Left lung (tissue), 10 donors: Measurements from ENCODE around the gene CRLF2. TPM values are rescaled to one million over a fixed set of nuclear protein-coding genes. Genes with fewer than 3 reads are reported as not detected.
A peak's percentile ranks its signal among the peaks of the same experiment; 100 is the strongest.

ENCODE experiments used
- ATAC-seq: fragments of 200-7000 bp; cut with Tn5 transposase; one replicate; pipeline ENCODE4 v1.9.1; 2020; ENCODE audit warnings: moderate library complexity
- DNase-seq, 4 donors: peaks; one replicate each; pipeline ENCODE4 v3.0.0-alpha.2; 2013 to 2020
- H3K27ac ChIP-seq, 2 donors: fragments of 200-600 bp; sonication (generic) in 1 of 2; one replicate each; pipeline versions ENCODE4 v1.5.0 to v1.8.0; 2020 to 2021
- H3K27me3 ChIP-seq, 2 donors: fragments of 200-600 bp; sonication (generic) in 1 of 2; one replicate each; pipeline versions ENCODE4 v1.5.0 to v1.8.0; 2020 to 2021
- H3K36me3 ChIP-seq, 2 donors: fragments of 200-600 bp; sonication (generic) in 1 of 2; one replicate each; pipeline versions ENCODE4 v1.5.0 to v1.8.0; 2020 to 2021
- H3K4me1 ChIP-seq, 2 donors: fragments of 200-600 bp; one replicate each; pipeline ENCODE4 v1.8.0; 2021
- H3K4me3 ChIP-seq, 2 donors: fragments of 200-600 bp; sonication (generic) in 1 of 2; one replicate each; pipeline versions ENCODE4 v1.5.0 to v1.8.0; 2020 to 2021; ENCODE audit warnings: mild to moderate bottlenecking in 1 of 2
- H3K9me3 ChIP-seq, 2 donors: fragments of 200-600 bp; sonication (generic) in 1 of 2; one replicate each; pipeline versions ENCODE4 v1.5.0 to v1.8.0; 2020 to 2021
- intact Hi-C, 2 donors: fragments of 100-400 bp; cut with DNase I; formaldehyde crosslinking; loops; one replicate each; pipeline versions ENCODE4 v1.11.2 to v1.14.2; 2022
- polyA plus RNA-seq, 6 donors: library from polyadenylated mRNA; unstranded; fragments of 120-200 nt; gene quantifications; one replicate each; pipeline ENCODE4 v1.2.1, GENCODE V29; 2013; ENCODE audit not compliant: insufficient read length in 6 of 6
- total RNA-seq, 2 donors: library from RNA; stranded (reverse); fragmentation: NEBNext Ultra II Directional; extraction: Animal tissue kit (Norgen Biotek cat#: 25700); gene quantifications; one replicate each; pipeline ENCODE4 v1.2.1, GENCODE V29; 2021
- TF ChIP-seq, protein P1 (sequence below), 2 donors: fragments of 200-600 bp; sonication (generic) in 1 of 2; IDR thresholded peaks; one replicate each; pipeline versions ENCODE4 v1.5.0 to v1.8.0; 2021; ENCODE audit warnings: antibody characterized with exemption in 2 of 2
- donor health status: DM: no; HTN: yes; CAD: no.
- donor health status: DM: no; HTN: no; CAD: no.

Gene CRLF2
- total and polyA plus RNA-seq, 8 donors = 0.08 to 0.58 (median 0.11) TPM; not detected in 3

- no peaks in the 10 kb centered on the region for H3K36me3 ChIP-seq
- no peak overlapping the region for H3K27ac ChIP-seq
- H3K9me3 ChIP-seq = peaks cover 0 to 23% of the 10 kb centered on the region in 2 donors
- ATAC-seq (peak; percentile 34), DNase-seq (no peak)
- H3K27me3 ChIP-seq = peaks cover 0 to 5% of the 10 kb centered on the region in 2 donors
- H3K4me3 ChIP-seq = no peak overlapping the region
- H3K4me1 ChIP-seq = no peaks in the 10 kb centered on the region
- TF ChIP-seq, protein P1, sequence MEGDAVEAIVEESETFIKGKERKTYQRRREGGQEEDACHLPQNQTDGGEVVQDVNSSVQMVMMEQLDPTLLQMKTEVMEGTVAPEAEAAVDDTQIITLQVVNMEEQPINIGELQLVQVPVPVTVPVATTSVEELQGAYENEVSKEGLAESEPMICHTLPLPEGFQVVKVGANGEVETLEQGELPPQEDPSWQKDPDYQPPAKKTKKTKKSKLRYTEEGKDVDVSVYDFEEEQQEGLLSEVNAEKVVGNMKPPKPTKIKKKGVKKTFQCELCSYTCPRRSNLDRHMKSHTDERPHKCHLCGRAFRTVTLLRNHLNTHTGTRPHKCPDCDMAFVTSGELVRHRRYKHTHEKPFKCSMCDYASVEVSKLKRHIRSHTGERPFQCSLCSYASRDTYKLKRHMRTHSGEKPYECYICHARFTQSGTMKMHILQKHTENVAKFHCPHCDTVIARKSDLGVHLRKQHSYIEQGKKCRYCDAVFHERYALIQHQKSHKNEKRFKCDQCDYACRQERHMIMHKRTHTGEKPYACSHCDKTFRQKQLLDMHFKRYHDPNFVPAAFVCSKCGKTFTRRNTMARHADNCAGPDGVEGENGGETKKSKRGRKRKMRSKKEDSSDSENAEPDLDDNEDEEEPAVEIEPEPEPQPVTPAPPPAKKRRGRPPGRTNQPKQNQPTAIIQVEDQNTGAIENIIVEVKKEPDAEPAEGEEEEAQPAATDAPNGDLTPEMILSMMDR (IDR thresholded peaks at IDR 0.05) = no peak
- intact Hi-C loops = no loop called here
Observed at GRCh38 chrX:1222531-1223241, 10.2 kb upstream of the CRLF2 start.

GRCh38 chrX:1221296-1221845 lies 8.9 kb upstream of the CRLF2 start:
- H3K9me3 ChIP-seq = peaks cover 0 to 23% of the 10 kb centered on the region in 2 donors
- H3K36me3 ChIP-seq = no peaks in the 10 kb centered on the region
- H3K27ac ChIP-seq = no peak overlapping the region
- H3K4me3 ChIP-seq = no peak overlapping the region
- ATAC-seq (no peak), DNase-seq (no peak)
- TF ChIP-seq, protein P1 (IDR thresholded peaks at IDR 0.05) = no peak
- intact Hi-C loops = no loop called here
- H3K27me3 ChIP-seq = peaks cover 0 to 7% of the 10 kb centered on the region in 2 donors
- no peaks in the 10 kb centered on the region for H3K4me1 ChIP-seq

- TF ChIP-seq, protein P1 (IDR thresholded peaks at IDR 0.05) = no peak
- Histone ChIP-seq H3K9me3 (peaks cover 0 to 7% of the 10 kb centered on the region in 2 donors), H3K4me3 (no peak overlapping the region), H3K27ac (no peak overlapping the region), H3K36me3 (no peaks in the 10 kb centered on the region), H3K4me1 (no peaks in the 10 kb centered on the region), H3K27me3 (peaks cover 0 to 24% of the 10 kb centered on the region in 2 donors)
- intact Hi-C loops = no loop called here
- no peak for DNase-seq
- no peak for ATAC-seq
Observed at GRCh38 chrX:1218286-1218685, 5.8 kb upstream of the CRLF2 start.

DNA sequence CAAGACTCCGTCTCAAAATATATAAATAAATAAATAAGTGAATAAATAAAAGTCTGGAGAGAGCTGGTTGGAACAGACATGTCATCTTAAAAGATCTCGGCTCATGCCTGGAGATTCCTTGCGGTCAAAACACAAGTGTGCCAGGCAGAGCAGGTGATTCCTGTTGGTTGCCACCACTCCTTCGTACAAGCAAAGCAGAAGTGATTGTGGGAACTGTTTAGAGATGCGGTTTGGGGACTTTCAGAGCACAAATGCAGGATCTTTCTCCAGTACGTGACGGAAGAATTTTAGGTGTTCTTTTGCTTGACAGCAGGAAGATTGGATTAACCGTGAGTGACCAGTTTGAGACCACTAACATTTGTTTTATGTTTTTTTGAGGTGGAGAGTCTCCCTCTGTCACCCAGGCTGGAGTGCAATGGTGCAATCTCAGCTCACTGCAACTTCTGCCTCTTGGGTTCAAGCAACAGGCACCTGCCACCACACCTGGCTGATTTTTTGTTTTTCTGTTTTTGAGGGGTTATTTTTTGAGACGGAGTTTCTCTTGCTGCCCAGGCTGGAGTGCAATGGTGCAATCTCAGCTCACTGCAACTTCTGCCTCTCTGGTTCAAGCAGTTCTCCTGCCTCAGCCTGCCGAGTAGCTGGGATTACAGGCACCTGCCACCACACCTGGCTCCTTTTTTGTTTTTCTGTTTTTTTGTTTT lies 2.8 kb upstream of the CRLF2 start:
- intact Hi-C loops = no loop called here
- peaks cover 0 to 24% of the 10 kb centered on the region in 2 donors for H3K27me3 ChIP-seq
- H3K36me3 ChIP-seq = no peaks in the 10 kb centered on the region
- ATAC-seq (no peak), DNase-seq (no peak)
- TF ChIP-seq, protein P1 (IDR thresholded peaks at IDR 0.05) = no peak
- H3K4me3 ChIP-seq = no peak overlapping the region
- no peaks in the 10 kb centered on the region for H3K9me3 ChIP-seq
- no peaks in the 10 kb centered on the region for H3K4me1 ChIP-seq
- H3K27ac ChIP-seq = no peak overlapping the region

DNA sequence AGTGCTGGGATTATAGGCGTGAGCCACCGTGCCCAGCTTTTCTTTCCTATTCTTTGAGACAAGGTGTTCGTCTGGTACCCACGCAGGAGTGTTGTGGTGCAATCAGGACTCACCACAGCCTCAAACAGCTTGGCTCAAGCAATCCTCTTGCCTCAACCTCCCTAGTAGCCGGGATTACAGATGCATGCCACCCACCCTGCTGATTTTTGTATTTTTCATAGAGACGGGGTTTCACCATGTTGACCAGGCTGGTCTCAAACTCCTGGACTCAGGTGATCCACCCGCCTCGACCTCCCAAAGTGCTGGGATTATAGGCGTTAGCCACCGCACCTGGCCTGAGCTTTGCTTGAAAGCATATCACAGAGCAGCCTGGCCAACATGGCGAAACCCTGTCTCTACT lies 1.5 kb upstream of the CRLF2 start:
- TF ChIP-seq, protein P1 (IDR thresholded peaks at IDR 0.05) = no peak
- no peak for ATAC-seq
- no peaks in the 10 kb centered on the region for H3K4me1 ChIP-seq
- peaks cover 0 to 24% of the 10 kb centered on the region in 2 donors for H3K27me3 ChIP-seq
- intact Hi-C loops = no loop called here
- no peaks in the 10 kb centered on the region for H3K36me3 ChIP-seq
- no peak overlapping the region for H3K4me3 ChIP-seq
- H3K9me3 ChIP-seq = no peaks in the 10 kb centered on the region
- DNase-seq = no peak
- no peak overlapping the region for H3K27ac ChIP-seq
